T-cell (primary cell): ENCODE data around the gene PALD1. TPM values are rescaled to one million over a fixed set of nuclear protein-coding genes. Genes with fewer than 3 reads are reported as not detected.
"Not testable (repeated sequence)": the region's sequence is repeated elsewhere in the genome, so short reads cannot be mapped to it uniquely, and the experiment has no call there.

Source experiments
- ATAC-seq, 4 experiments: fragments of 200-7000 bp in 3 of 4; fragments of 150-1000 bp in 1 of 4; cut with Tn5 transposase; replicated peaks in 1 of 4; 1 replicate in 3 of 4; 2 replicates in 1 of 4; pipeline ENCODE4 v1.10.0; 2021; ENCODE audit warnings: moderate library complexity in 3 of 4, mild to moderate bottlenecking in 2 of 4, moderate number of reproducible peaks in 1 of 4
- CTCF ChIA-PET, 2 donors: fragments of 300-600 bp; sonication (Branson Sonifier 250); formaldehyde crosslinking; loops; one replicate each; lab custom pipeline; 2022; ENCODE audit warnings: antibody characterized with exemption in 2 of 2; lab: Charles Lee
- POLR2A ChIA-PET, 2 donors: fragments of 300-600 bp; sonication (Branson Sonifier 250); formaldehyde crosslinking; loops; one replicate each; lab custom pipeline; 2022; ENCODE audit warnings: antibody characterized with exemption in 2 of 2; lab: Charles Lee
- DNase-seq, 35 experiments: peaks; one replicate each; pipeline versions ENCODE4 v3.0.0 to v3.0.0-alpha.2; 2013 to 2023
- H3K27ac ChIP-seq: one replicate; pipeline ENCODE4 v1.5.1; 2013; ENCODE audit warnings: low read length
- H3K27me3 ChIP-seq, 2 experiments: replicated peaks in 1 of 2; 1 replicate in 1 of 2; 2 replicates in 1 of 2; pipeline versions ENCODE4 v1.6.1 to v1.7.0; 2013; ENCODE audit warnings: low read length in 1 of 2, mixed read lengths in 1 of 2; ENCODE audit not compliant: control insufficient read depth in 2 of 2, insufficient read depth in 2 of 2; ENCODE audit errors: extremely low read depth in 1 of 2
- H3K36me3 ChIP-seq, 2 donors: 1 replicate in 1 of 2; 2 replicates in 1 of 2; pipeline versions ENCODE4 v1.6.1 to v1.7.0; 2013; ENCODE audit warnings: low read length in 1 of 2; ENCODE audit not compliant: control insufficient read depth in 2 of 2, insufficient read depth in 1 of 2; ENCODE audit errors: extremely low read depth in 1 of 2
- H3K4me1 ChIP-seq, 2 experiments: 1 replicate in 1 of 2; 2 replicates in 1 of 2; pipeline versions ENCODE4 v1.6.1 to v1.7.0; 2013; ENCODE audit warnings: low read length in 2 of 2, mixed read lengths in 1 of 2; ENCODE audit not compliant: insufficient read depth in 2 of 2, control insufficient read depth in 1 of 2; ENCODE audit errors: extremely low read depth in 1 of 2
- H3K4me3 ChIP-seq, 2 donors: 1 replicate in 1 of 2; 2 replicates in 1 of 2; pipeline versions ENCODE4 v1.5.1 to v1.7.0; 2013; ENCODE audit warnings: mild to moderate bottlenecking in 2 of 2, low read length in 1 of 2, moderate library complexity in 1 of 2; ENCODE audit not compliant: control insufficient read depth in 1 of 2; ENCODE audit errors: extremely low read depth in 1 of 2
- H3K9me3 ChIP-seq: 2 replicates; pipeline ENCODE4 v1.7.0; 2013
- H3K27ac Mint-ChIP-seq, 2 donors: one replicate each; pipeline ENCODE4 v1.8.0; 2020 to 2021; ENCODE audit warnings: mild to moderate bottlenecking in 2 of 2, mixed read lengths in 2 of 2
- H3K27me3 Mint-ChIP-seq, 2 donors: one replicate each; pipeline ENCODE4 v1.8.0; 2021 to 2022; ENCODE audit warnings: mixed read lengths in 2 of 2
- H3K36me3 Mint-ChIP-seq: one replicate; pipeline ENCODE4 v1.8.0; 2021; ENCODE audit warnings: mixed read lengths
- H3K4me1 Mint-ChIP-seq, 3 donors: one replicate each; pipeline ENCODE4 v1.8.0; 2020 to 2022; ENCODE audit warnings: mixed read lengths in 3 of 3, mild to moderate bottlenecking in 1 of 3
- H3K4me3 Mint-ChIP-seq, 3 donors: one replicate each; pipeline ENCODE4 v1.8.0; 2020 to 2022; ENCODE audit warnings: mild to moderate bottlenecking in 3 of 3, mixed read lengths in 3 of 3, moderate library complexity in 3 of 3
- H3K9me3 Mint-ChIP-seq, 3 donors: one replicate each; pipeline ENCODE4 v1.8.0; 2020 to 2022; ENCODE audit warnings: mixed read lengths in 3 of 3
- WGBS: methylation state at CpG from one replicate; pipeline ENCODE4 v1.1.5; 2013; ENCODE audit warnings: missing lambda C conversion rate; ENCODE audit not compliant: insufficient coverage; 5-methylcytosine and 5-hydroxymethylcytosine counted together
- total RNA-seq, 35 experiments: library from RNA in 6 of 35; stranded (reverse) in 6 of 35; fragments of 120-200 nt in 1 of 35; gene quantifications; one replicate each; pipeline versions ENCODE4 v1.2.1 to v1.2.4 and lab custom pipeline; 2013 to 2026

PALD1 gene
- total RNA-seq, 5 donors from 2014 or later (not counting 1 experiment from before 2014, with no cell fraction given) = 0.10 to 0.38 (median 0.13) TPM

DNA sequence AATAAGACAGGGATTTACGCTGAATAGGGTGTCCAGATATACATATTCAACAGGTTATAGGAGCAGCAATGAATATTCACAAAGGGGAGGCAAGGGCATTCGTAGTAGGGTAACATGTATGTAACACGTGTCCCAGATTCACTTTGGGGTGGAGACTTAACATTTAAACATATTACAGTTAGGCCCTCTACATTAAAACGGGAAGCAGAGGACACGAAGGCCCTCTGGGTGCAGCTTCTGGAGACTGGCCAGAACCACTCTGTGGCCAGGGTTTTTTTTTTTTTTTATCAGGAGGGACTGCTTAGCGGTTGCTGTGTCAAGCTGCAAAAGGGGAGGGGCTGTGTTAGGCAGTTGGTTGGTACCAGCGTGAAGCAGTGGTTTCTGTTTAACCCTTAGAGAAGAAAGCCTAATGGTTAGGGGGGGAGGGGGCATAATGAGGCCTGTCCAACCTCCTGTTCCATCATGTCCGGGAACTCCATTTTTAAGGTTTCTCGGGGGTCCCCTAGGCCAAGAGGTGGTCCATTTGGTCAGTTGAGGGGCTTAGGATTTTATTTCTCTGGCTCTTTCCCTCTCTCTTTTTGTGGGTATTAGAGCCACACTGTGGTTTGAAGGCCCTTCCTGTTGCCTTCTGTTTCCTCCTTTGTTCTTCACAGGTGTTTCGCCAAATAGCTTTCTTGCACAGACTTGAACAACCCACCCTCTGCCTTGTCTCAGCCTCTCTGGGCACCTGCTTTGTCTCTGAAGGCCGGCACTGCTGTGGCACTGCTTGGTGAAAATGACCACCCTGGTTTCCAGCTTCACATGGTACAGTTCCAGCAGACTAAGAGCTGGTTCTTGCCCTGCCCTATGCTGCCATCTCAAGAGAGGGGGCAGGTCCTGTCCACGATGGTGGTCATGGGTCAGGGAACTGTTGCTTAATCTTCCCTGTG lies 97.6 kb downstream of the PALD1 start:
- Mint-ChIP-seq H3K27me3 (no peaks in the 10 kb centered on the region), H3K9me3 (no peaks in the 10 kb centered on the region), H3K27ac (peak overlapping the region; percentile 77), H3K4me1 (peaks cover 44 to 57% (median 51%) of the 10 kb centered on the region in 3 donors), H3K4me3 (peak overlapping the region in 1 of 3 donors; percentile 27), H3K36me3 (no peaks in the 10 kb centered on the region)
- no peaks in the 10 kb centered on the region for H3K27me3 ChIP-seq
- ATAC-seq (no peak), DNase-seq (peak in 20 of 35 experiments; percentile 5 to 60 (median 24))
- peaks cover 6 to 39% of the 10 kb centered on the region in 2 experiments for H3K4me1 ChIP-seq
- ChIA-PET CTCF (interaction anchor here in 1 of 2 donors (0.5 kb wide), 1 partner anchor 743 kb away, joined by 6 read pairs; the partner anchor contains the start of gene SLC29A3), POLR2A (no interaction called here)
- WGBS = 14% methylated on average over 7 of the region's 12 CpGs
- H3K4me3 ChIP-seq = no peak overlapping the region
- H3K36me3 ChIP-seq = no peaks in the 10 kb centered on the region
- H3K9me3 ChIP-seq = no peaks in the 10 kb centered on the region
- H3K27ac ChIP-seq = peak overlapping the region; percentile 10

GRCh38 chr10:70576803-70577517 lies 98.4 kb downstream of the PALD1 start:
- WGBS = 80% methylated on average over 1 of the region's 2 CpGs
- H3K27ac ChIP-seq = peak overlapping the region; percentile 41
- H3K27me3 ChIP-seq = no peaks in the 10 kb centered on the region
- DNase-seq (peak in 1 of 35 experiments; percentile 13), ATAC-seq (no peak)
- ChIA-PET POLR2A (no interaction called here), CTCF (interaction anchor here in 1 of 2 donors (0.5 kb wide), 1 partner anchor 742 kb away, joined by 6 read pairs; the partner anchor contains the start of gene SLC29A3)
- H3K36me3 Mint-ChIP-seq = no peaks in the 10 kb centered on the region
- H3K27ac Mint-ChIP-seq = peak overlapping the region; percentile 77
- no peaks in the 10 kb centered on the region for H3K36me3 ChIP-seq
- H3K4me1 ChIP-seq = peaks cover 6 to 39% of the 10 kb centered on the region in 2 experiments
- peaks cover 44 to 57% (median 51%) of the 10 kb centered on the region in 3 donors for H3K4me1 Mint-ChIP-seq
- no peaks in the 10 kb centered on the region for H3K27me3 Mint-ChIP-seq
- H3K4me3 ChIP-seq = no peak overlapping the region
- no peaks in the 10 kb centered on the region for H3K9me3 Mint-ChIP-seq
- H3K9me3 ChIP-seq = no peaks in the 10 kb centered on the region
- H3K4me3 Mint-ChIP-seq = peak overlapping the region in 1 of 3 donors; percentile 65

DNA sequence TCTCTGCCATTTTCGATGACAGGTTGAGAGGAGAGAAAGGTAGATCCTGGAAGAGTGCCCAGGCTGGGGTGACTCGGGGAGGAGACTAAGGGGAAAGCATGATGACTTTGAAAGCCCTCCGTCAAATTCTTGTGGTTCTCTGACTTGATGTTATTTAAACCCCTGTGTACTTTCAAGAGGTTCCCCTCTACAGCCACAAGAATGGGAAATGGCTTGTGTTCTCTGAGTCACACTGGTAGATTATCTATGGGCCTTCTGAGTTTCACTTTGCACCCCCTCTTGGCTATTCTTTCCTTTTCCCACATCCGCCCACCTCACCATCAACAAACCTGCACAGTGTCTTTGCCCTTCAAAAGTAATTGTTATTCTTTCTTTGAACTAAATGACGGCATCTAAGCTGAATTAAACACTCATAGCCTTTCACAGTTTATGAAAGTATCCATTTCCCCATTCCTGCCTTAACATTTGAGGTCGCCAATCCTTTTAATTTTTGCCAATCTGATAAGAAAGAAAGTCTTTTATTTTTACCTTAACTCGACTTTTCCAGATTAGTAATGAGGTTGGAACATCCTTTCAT lies 99.9 kb downstream of the PALD1 start:
- peaks cover 44 to 51% (median 51%) of the 10 kb centered on the region in 3 donors for H3K4me1 Mint-ChIP-seq
- 0% methylated on average over 2 of the region's 7 CpGs for WGBS

GRCh38 chr10:70579234-70580002 lies 100.9 kb downstream of the PALD1 start:
- peak overlapping the region; percentile 47 for H3K27ac ChIP-seq

More for the DNA sequence above, 99.9 kb downstream of the PALD1 start:
- Mint-ChIP-seq H3K9me3 (no peaks in the 10 kb centered on the region), H3K27ac (peak overlapping the region; percentile 72 to 79), H3K36me3 (no peaks in the 10 kb centered on the region), H3K4me3 (peak overlapping the region; percentile 21 to 65 (median 49)), H3K27me3 (no peaks in the 10 kb centered on the region)
- peak overlapping the region; percentile 44 for H3K27ac ChIP-seq
- no peaks in the 10 kb centered on the region for H3K9me3 ChIP-seq
- H3K27me3 ChIP-seq = no peaks in the 10 kb centered on the region
- no peak overlapping the region for H3K4me3 ChIP-seq
- H3K36me3 ChIP-seq = no peaks in the 10 kb centered on the region
- CTCF ChIA-PET = interaction anchor here (0.6 to 1.0 kb wide), 2 partner anchors 20 to 179 kb away, joined by 3 read pairs; no protein-coding TSS in a partner anchor
- ATAC-seq = peak; percentile 93 to 96 (median 94)
- peaks cover 6 to 39% of the 10 kb centered on the region in 2 experiments for H3K4me1 ChIP-seq
- peak; percentile 29 to 76 (median 58) for DNase-seq
- POLR2A ChIA-PET = interaction anchor here in 1 of 2 donors (0.5 kb wide), 1 partner anchor 59 kb away, joined by 4 read pairs; no protein-coding TSS in a partner anchor

DNA sequence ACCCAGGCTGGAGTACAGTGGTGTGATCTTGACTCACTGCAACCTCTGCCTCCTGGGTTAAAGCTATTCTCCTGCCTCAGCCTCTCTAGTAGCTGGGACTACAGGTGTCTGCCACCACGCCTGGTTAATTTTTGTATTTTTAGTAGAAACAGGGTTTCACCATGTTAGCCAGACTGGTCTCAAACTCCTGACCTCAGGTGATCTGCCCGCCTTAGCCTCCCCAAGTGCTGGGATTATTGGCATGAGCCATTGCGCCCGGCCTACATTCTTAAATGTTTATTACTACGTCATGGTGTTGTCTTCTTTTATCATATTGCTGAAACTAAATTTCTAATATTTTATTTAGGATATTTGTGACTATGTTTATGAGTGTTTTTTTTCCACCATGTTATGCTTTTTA lies 102.6 kb downstream of the PALD1 start:
- H3K4me3 Mint-ChIP-seq, DNase-seq, ATAC-seq, H3K27me3 Mint-ChIP-seq, H3K36me3 ChIP-seq, H3K36me3 Mint-ChIP-seq, H3K9me3 ChIP-seq, H3K27me3 ChIP-seq, H3K9me3 Mint-ChIP-seq, H3K4me3 ChIP-seq, H3K27ac Mint-ChIP-seq, POLR2A ChIA-PET, H3K27ac ChIP-seq: not testable (repeated sequence)
- CTCF ChIA-PET = interaction anchor here in 1 of 2 donors (0.7 kb wide), 1 partner anchor 23 kb away, joined by 4 read pairs; no protein-coding TSS in a partner anchor
- no CpG with 5 or more reads among the region's 5 CpGs for WGBS
- peaks cover 6 to 35% of the 10 kb centered on the region in 2 experiments for H3K4me1 ChIP-seq
- peaks cover 37 to 45% (median 42%) of the 10 kb centered on the region in 3 donors for H3K4me1 Mint-ChIP-seq

More at GRCh38 chr10:70579234-70580002, 100.9 kb downstream of the PALD1 start:
- Histone ChIP-seq H3K4me3 (no peak overlapping the region), H3K36me3 (no peaks in the 10 kb centered on the region), H3K27me3 (no peaks in the 10 kb centered on the region), H3K9me3 (no peaks in the 10 kb centered on the region), H3K4me1 (peaks cover 6 to 39% of the 10 kb centered on the region in 2 experiments)
- WGBS = 78% methylated on average over 1 of the region's 3 CpGs
- H3K9me3 Mint-ChIP-seq = no peaks in the 10 kb centered on the region
- CTCF ChIA-PET = interaction anchor here (0.5 to 1.0 kb wide), 3 partner anchors 20 to 178 kb away, joined by 3 to 4 read pairs (median 4); no protein-coding TSS in a partner anchor
- no peaks in the 10 kb centered on the region for H3K36me3 Mint-ChIP-seq
- POLR2A ChIA-PET = no interaction called here
- peak overlapping the region; percentile 74 to 79 for H3K27ac Mint-ChIP-seq
- peak overlapping the region; percentile 2 to 65 (median 14) for H3K4me3 Mint-ChIP-seq
- ATAC-seq = no peak
- H3K4me1 Mint-ChIP-seq = peaks cover 44 to 51% (median 51%) of the 10 kb centered on the region in 3 donors
- peak in 1 of 35 experiments; percentile 53 for DNase-seq
- H3K27me3 Mint-ChIP-seq = no peaks in the 10 kb centered on the region
